NB4 (cell line): ENCODE data around the gene CDH23.

Source experiments
- MYC ChIP-seq: IDR thresholded peaks from 2 replicates; pipeline ENCODE4 v1.6.1; 2011; ENCODE audit warnings: low read depth, low read length
- POLR2A ChIP-seq: IDR thresholded peaks from 2 replicates; pipeline ENCODE4 v1.6.1; 2011; ENCODE audit warnings: mild to moderate bottlenecking; ENCODE audit not compliant: insufficient read length; ENCODE audit errors: extremely low read depth
- TF ChIP-seq, protein P1 (sequence below): IDR thresholded peaks from 2 replicates; pipeline ENCODE4 v1.6.1; 2011; ENCODE audit warnings: low read depth, low read length
- TF ChIP-seq, protein P2 (sequence below): IDR thresholded peaks from one replicate; pipeline ENCODE4 v1.5.1; 2012; ENCODE audit warnings: low read depth, low read length

DNA sequence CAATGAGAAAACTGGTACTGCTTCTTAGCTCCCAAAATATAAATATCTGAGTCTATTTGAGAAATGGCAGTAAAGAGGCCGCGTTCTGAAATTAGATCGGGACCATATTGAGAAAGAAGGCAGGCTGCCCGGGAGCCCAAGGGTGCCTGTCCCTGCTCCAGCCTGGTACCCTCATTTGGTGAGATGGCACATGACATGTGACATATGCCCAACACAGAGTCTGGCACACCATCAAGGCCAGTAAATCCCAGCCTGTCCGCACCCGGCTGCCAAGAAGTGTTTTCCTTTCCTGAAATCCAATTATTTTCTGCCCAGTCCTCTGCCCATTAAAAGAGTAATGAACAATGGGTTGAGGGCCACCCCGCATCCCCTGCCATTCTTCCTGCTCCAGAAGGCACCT, 66.4 kb downstream of the CDH23 start:
- TF ChIP-seq, protein P1, sequence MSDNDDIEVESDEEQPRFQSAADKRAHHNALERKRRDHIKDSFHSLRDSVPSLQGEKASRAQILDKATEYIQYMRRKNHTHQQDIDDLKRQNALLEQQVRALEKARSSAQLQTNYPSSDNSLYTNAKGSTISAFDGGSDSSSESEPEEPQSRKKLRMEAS: no peak
- TF ChIP-seq, protein P2, sequence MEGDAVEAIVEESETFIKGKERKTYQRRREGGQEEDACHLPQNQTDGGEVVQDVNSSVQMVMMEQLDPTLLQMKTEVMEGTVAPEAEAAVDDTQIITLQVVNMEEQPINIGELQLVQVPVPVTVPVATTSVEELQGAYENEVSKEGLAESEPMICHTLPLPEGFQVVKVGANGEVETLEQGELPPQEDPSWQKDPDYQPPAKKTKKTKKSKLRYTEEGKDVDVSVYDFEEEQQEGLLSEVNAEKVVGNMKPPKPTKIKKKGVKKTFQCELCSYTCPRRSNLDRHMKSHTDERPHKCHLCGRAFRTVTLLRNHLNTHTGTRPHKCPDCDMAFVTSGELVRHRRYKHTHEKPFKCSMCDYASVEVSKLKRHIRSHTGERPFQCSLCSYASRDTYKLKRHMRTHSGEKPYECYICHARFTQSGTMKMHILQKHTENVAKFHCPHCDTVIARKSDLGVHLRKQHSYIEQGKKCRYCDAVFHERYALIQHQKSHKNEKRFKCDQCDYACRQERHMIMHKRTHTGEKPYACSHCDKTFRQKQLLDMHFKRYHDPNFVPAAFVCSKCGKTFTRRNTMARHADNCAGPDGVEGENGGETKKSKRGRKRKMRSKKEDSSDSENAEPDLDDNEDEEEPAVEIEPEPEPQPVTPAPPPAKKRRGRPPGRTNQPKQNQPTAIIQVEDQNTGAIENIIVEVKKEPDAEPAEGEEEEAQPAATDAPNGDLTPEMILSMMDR: no peak
- TF ChIP-seq POLR2A: no peak
- TF ChIP-seq MYC: no peak
